BE2C (cell line): ENCODE measurements around the gene OTX2.

Experiments
- DNase-seq: peaks from one replicate; pipeline ENCODE4 v3.0.0-alpha.2; 2020
- H3K27me3 ChIP-seq: fragments of 250-450 bp; sonication (Bioruptor Pico); 2 replicates; pipeline ENCODE4 v1.5.1; 2020; ENCODE audit warnings: mild to moderate bottlenecking
- H3K36me3 ChIP-seq: fragments of 250-450 bp; sonication (Bioruptor Pico); 2 replicates; pipeline ENCODE4 v1.5.1; 2020; ENCODE audit warnings: mild to moderate bottlenecking
- H3K4me1 ChIP-seq: fragments of 250-450 bp; sonication (Bioruptor Pico); 2 replicates; pipeline ENCODE4 v1.5.1; 2020
- H3K4me3 ChIP-seq: 2 replicates; pipeline ENCODE4 v1.5.1; 2011; ENCODE audit warnings: low read depth, low read length
- H3K9me3 ChIP-seq: fragments of 250-450 bp; sonication (Bioruptor Pico); 2 replicates; pipeline ENCODE4 v1.5.1; 2020
- CTCF ChIP-seq: IDR thresholded peaks from 2 replicates; pipeline ENCODE4 v1.5.1; 2012; ENCODE audit warnings: mild to moderate bottlenecking, low read depth, low read length

OTX2 gene

GRCh38 chr14:56774503-56774902, 35.8 kb downstream of the OTX2 start:
- no peaks in the 10 kb centered on the region for H3K36me3 ChIP-seq
- no peak for TF ChIP-seq CTCF
- H3K9me3 ChIP-seq = no peaks in the 10 kb centered on the region
- H3K27me3 ChIP-seq = peaks cover 12% of the 10 kb centered on the region
- no peak for DNase-seq
- no peak overlapping the region for H3K4me3 ChIP-seq
- H3K4me1 ChIP-seq = no peaks in the 10 kb centered on the region

GRCh38 chr14:56770512-56770911, 39.8 kb downstream of the OTX2 start:
- no peaks in the 10 kb centered on the region for H3K4me1 ChIP-seq
- no peaks in the 10 kb centered on the region for H3K36me3 ChIP-seq
- H3K27me3 ChIP-seq = peaks cover 12% of the 10 kb centered on the region
- no peak for TF ChIP-seq CTCF
- no peak overlapping the region for H3K4me3 ChIP-seq
- no peaks in the 10 kb centered on the region for H3K9me3 ChIP-seq
- no peak for DNase-seq

GRCh38 chr14:56760164-56760914, 49.9 kb downstream of the OTX2 start:
- DNase-seq = no peak
- no peaks in the 10 kb centered on the region for H3K36me3 ChIP-seq
- H3K4me3 ChIP-seq = no peak overlapping the region
- no peaks in the 10 kb centered on the region for H3K9me3 ChIP-seq
- TF ChIP-seq CTCF = no peak
- no peaks in the 10 kb centered on the region for H3K4me1 ChIP-seq
- H3K27me3 ChIP-seq = peaks cover 4% of the 10 kb centered on the region; the same call in 1 of the 2 replicates

- H3K4me3 ChIP-seq = no peak overlapping the region
- DNase-seq = no peak
- no peak for TF ChIP-seq CTCF
Measured at GRCh38 chr14:56759633-56760032, 50.6 kb downstream of the OTX2 start.

GRCh38 chr14:56759094-56759493, 51.2 kb downstream of the OTX2 start:
- Histone ChIP-seq H3K4me1 (no peaks in the 10 kb centered on the region), H3K36me3 (no peaks in the 10 kb centered on the region), H3K4me3 (no peak overlapping the region), H3K27me3 (peaks cover 4% of the 10 kb centered on the region; the same call in 1 of the 2 replicates), H3K9me3 (no peaks in the 10 kb centered on the region)
- no peak for DNase-seq
- no peak for TF ChIP-seq CTCF

More at GRCh38 chr14:56759633-56760032, 50.6 kb downstream of the OTX2 start:
- Histone ChIP-seq H3K9me3 (no peaks in the 10 kb centered on the region), H3K36me3 (no peaks in the 10 kb centered on the region), H3K4me1 (no peaks in the 10 kb centered on the region), H3K27me3 (peaks cover 4% of the 10 kb centered on the region; the same call in 1 of the 2 replicates)

- Histone ChIP-seq H3K4me1 (no peaks in the 10 kb centered on the region), H3K4me3 (no peak overlapping the region), H3K9me3 (no peaks in the 10 kb centered on the region), H3K27me3 (peaks cover 4% of the 10 kb centered on the region; the same call in 1 of the 2 replicates), H3K36me3 (no peaks in the 10 kb centered on the region)
- no peak for DNase-seq
- TF ChIP-seq CTCF = no peak
Measured at GRCh38 chr14:56754921-56755320, 55.4 kb downstream of the OTX2 start.
